Esophagus squamous epithelium (tissue), 5 donors: ENCODE results near the gene EFNB2. TPM values are rescaled to one million over a fixed set of nuclear protein-coding genes. Genes with fewer than 3 reads are reported as not detected.
A peak's percentile ranks its signal among the peaks of the same experiment; 100 is the strongest.

ENCODE experiments used
- DNase-seq: peaks from one replicate; lab custom pipeline; 2025; lab: John Stamatoyannopoulos, UW
- H3K27ac ChIP-seq, 4 donors: fragments of 200-600 bp; sonication (generic); one replicate each; pipeline ENCODE4 v1.5.1; 2016 to 2019; ENCODE audit warnings: mild to moderate bottlenecking in 1 of 4
- H3K27me3 ChIP-seq, 4 donors: fragments of 200-600 bp; sonication (generic); 1 replicate in 3 of 4; 2 replicates in 1 of 4; pipeline versions ENCODE4 v1.5.1 to v1.6.0; 2017 to 2021; ENCODE audit warnings: antibody characterized with exemption in 1 of 4
- H3K36me3 ChIP-seq, 3 donors: fragments of 200-600 bp; sonication (generic); one replicate each; pipeline ENCODE4 v1.5.1; 2016 to 2019
- H3K4me1 ChIP-seq, 3 donors: fragments of 200-600 bp; sonication (generic); one replicate each; pipeline ENCODE4 v1.5.1; 2017 to 2019
- H3K4me3 ChIP-seq, 4 donors: fragments of 200-600 bp; sonication (generic); 1 replicate in 3 of 4; 2 replicates in 1 of 4; pipeline ENCODE4 v1.5.1; 2016 to 2019; ENCODE audit warnings: mild to moderate bottlenecking in 2 of 4, moderate library complexity in 1 of 4
- H3K9me3 ChIP-seq, 3 donors: fragments of 200-600 bp; sonication (generic); one replicate each; pipeline ENCODE4 v1.5.1; 2016 to 2019
- POLR2A ChIP-seq, 4 donors: fragments of 450-650 bp; IDR thresholded peaks; one replicate each; pipeline ENCODE4 v1.6.1; 2017; ENCODE audit warnings: antibody characterized with exemption in 4 of 4, mild to moderate bottlenecking in 4 of 4, moderate library complexity in 3 of 4
- WGBS, 2 donors: methylation state at CpG; one replicate each; pipeline ENCODE4 v1.1.5; 2018; 5-methylcytosine and 5-hydroxymethylcytosine counted together
- intact Hi-C: fragments of 100-400 bp; cut with DNase I; formaldehyde crosslinking; loops from one replicate; pipeline ENCODE4 v1.15.0; 2022
- total RNA-seq, 4 donors: library from RNA; depleted of rRNA; stranded (reverse); fragments of >200 nt; gene quantifications; one replicate each; pipeline ENCODE4 v1.1.0, GENCODE V29; 2016
- TF ChIP-seq, protein P1 (sequence below), 6 experiments: fragments of 450-650 bp in 4 of 6; fragments of 200-600 bp in 2 of 6; sonication (generic) in 2 of 6; IDR thresholded peaks; one replicate each; pipeline ENCODE4 v1.5.1; 2016 to 2019; ENCODE audit warnings: antibody characterized with exemption in 6 of 6, mild to moderate bottlenecking in 4 of 6, moderate library complexity in 4 of 6
- donor health status: DM: yes; HTN: yes; CAD: no.

Gene EFNB2
- total RNA-seq, 4 donors from 2014 or later: 14.9 to 29.1 (median 15.8) TPM

DNA sequence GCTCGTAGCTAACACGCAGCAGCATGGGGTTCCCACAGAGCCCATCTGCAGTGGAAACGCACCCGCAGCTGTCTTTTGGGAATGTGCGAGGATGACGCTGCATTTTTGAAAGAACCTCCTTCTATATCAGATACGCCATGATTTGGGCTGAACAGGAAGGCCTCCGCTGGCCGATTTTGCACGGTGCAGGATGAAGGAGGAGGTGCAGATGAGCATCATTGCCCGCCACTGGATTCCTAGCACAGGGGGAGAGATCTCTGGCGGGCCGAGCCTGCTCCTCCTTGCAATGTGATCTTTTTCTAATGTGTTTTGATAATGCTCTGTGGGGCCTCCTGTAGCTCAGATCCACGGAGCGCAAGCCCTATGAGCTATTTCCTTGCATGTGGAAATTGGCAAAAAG is 55.5 kb downstream of the EFNB2 start:
- WGBS, 2 donors: 89 to 91% methylated on average over 9 to 15 of the region's 15 CpGs
- no peak for DNase-seq
- H3K36me3 ChIP-seq: no peaks in the 10 kb centered on the region
- intact Hi-C loops: no loop called here
- no peaks in the 10 kb centered on the region for H3K9me3 ChIP-seq
- no peak overlapping the region for H3K4me3 ChIP-seq
- no peaks in the 10 kb centered on the region for H3K27me3 ChIP-seq
- TF ChIP-seq POLR2A (IDR thresholded peaks at IDR 0.05): no peak
- TF ChIP-seq, protein P1, sequence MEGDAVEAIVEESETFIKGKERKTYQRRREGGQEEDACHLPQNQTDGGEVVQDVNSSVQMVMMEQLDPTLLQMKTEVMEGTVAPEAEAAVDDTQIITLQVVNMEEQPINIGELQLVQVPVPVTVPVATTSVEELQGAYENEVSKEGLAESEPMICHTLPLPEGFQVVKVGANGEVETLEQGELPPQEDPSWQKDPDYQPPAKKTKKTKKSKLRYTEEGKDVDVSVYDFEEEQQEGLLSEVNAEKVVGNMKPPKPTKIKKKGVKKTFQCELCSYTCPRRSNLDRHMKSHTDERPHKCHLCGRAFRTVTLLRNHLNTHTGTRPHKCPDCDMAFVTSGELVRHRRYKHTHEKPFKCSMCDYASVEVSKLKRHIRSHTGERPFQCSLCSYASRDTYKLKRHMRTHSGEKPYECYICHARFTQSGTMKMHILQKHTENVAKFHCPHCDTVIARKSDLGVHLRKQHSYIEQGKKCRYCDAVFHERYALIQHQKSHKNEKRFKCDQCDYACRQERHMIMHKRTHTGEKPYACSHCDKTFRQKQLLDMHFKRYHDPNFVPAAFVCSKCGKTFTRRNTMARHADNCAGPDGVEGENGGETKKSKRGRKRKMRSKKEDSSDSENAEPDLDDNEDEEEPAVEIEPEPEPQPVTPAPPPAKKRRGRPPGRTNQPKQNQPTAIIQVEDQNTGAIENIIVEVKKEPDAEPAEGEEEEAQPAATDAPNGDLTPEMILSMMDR (IDR thresholded peaks at IDR 0.05): no peak
- peaks cover 0 to under 1% (median 0%) of the 10 kb centered on the region in 3 donors for H3K4me1 ChIP-seq
- peak overlapping the region in 2 of 4 donors; percentile 2 to 64 for H3K27ac ChIP-seq

DNA sequence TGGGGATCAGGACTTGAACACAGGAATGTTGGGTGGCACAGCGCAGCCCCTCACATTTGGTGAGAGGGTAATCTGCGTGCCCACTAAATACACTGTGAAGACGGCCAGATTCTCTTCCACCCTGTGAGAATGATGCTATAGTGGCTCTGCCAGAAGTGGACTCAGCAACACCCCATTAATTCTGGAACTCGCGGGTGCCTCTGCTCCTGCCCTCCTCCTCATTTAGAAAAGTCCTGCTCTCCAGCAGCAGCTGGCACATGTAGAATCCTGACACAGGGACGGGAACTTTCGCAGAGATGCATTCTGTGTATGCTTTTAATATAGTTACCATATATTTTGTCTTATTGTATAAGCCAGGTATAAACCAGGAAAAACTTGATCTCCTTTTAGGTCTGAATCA is 57.3 kb downstream of the EFNB2 start:
- TF ChIP-seq, protein P1 (IDR thresholded peaks at IDR 0.05): no peak
- TF ChIP-seq POLR2A (IDR thresholded peaks at IDR 0.05): no peak
- intact Hi-C loops: no loop called here
- H3K27me3 ChIP-seq: no peaks in the 10 kb centered on the region
- H3K4me3 ChIP-seq: no peak overlapping the region
- WGBS, 2 donors: 79 to 87% methylated on average over 4 to 7 of the region's 7 CpGs
- H3K9me3 ChIP-seq: no peaks in the 10 kb centered on the region
- peaks cover 2 to 4% (median 2%) of the 10 kb centered on the region in 3 donors for H3K4me1 ChIP-seq
- H3K27ac ChIP-seq: peak overlapping the region in 1 of 4 donors; percentile 25
- DNase-seq: no peak
- no peaks in the 10 kb centered on the region for H3K36me3 ChIP-seq

DNA sequence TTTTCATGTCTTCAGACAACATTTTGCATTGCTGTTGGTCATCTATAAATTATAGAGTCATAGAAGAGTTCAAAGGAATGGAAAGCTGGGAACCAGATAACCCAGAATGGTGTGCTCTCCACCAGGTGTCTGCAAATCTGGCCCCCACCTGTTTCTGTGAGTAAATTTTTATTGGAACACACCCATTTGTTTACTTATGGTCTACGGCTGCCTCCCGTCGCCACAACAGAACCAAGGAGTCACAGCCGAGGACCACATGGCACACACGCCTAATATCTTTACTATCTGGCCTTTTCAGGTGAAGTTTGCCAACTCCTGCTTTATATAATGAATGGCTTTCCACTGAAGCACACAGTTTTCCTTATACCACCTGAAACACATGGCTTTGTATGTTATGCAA is 58.2 kb downstream of the EFNB2 start:
- Histone ChIP-seq H3K4me3 (no peak overlapping the region), H3K36me3 (no peaks in the 10 kb centered on the region), H3K4me1 (peaks cover 6 to 12% (median 7%) of the 10 kb centered on the region in 3 donors), H3K27ac (no peak overlapping the region), H3K27me3 (no peaks in the 10 kb centered on the region), H3K9me3 (no peaks in the 10 kb centered on the region)
- TF ChIP-seq, protein P1 (IDR thresholded peaks at IDR 0.05): no peak
- TF ChIP-seq POLR2A (IDR thresholded peaks at IDR 0.05): no peak
- 78 to 92% methylated on average over 5 of the region's 5 CpGs for WGBS, 2 donors
- intact Hi-C loops: no loop called here
- no peak for DNase-seq

DNA sequence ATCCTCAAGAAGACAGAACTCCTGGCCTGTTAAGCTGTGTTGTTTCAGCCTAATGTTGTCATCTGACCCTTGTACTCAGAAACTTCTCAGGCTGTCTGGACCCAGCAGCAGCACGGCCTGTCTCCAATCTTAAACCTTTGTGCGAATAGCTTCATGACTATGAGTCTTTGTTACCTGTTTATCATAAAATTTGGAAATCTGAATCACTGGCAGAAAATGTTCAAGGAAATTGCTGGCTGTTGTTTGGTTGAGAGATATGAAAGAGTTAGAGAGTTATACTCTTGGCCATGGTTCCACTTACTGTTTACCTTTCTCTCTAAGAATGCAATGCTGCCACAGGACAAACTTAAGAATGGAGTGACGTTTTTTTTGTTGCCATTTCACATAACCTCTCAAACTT is 59.6 kb downstream of the EFNB2 start:
- Histone ChIP-seq H3K27ac (no peak overlapping the region), H3K36me3 (no peaks in the 10 kb centered on the region), H3K4me3 (no peak overlapping the region), H3K4me1 (peaks cover 6 to 25% (median 7%) of the 10 kb centered on the region in 3 donors), H3K9me3 (no peaks in the 10 kb centered on the region), H3K27me3 (no peaks in the 10 kb centered on the region)
- TF ChIP-seq, protein P1 (IDR thresholded peaks at IDR 0.05): no peak
- no peak for TF ChIP-seq POLR2A (IDR thresholded peaks at IDR 0.05)
- 72 to 75% methylated on average over 3 of the region's 3 CpGs for WGBS, 2 donors
- DNase-seq: no peak
- intact Hi-C loops: no loop called here

DNA sequence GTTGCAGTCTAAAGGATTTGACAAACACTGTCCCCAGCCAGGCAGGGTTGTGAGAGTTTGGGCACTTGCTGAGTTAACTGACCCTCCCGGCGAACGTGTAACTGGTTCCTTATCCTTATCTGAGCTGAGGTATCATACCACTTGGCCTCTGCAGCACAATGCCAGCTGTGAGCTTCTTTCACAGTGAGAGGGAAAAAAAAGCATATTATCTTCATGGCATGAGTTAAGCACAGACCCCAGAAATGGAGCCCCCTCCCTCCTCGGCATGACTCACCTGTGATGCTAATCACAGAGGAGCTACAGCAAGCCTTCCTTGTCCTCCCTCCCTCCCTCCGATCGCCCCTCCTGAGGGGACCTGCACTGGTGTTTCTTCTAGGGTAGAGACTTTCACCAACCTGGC is 60.5 kb downstream of the EFNB2 start:
- Histone ChIP-seq H3K4me3 (no peak overlapping the region), H3K9me3 (no peaks in the 10 kb centered on the region), H3K36me3 (no peaks in the 10 kb centered on the region), H3K4me1 (peaks cover 6 to 25% (median 7%) of the 10 kb centered on the region in 3 donors), H3K27me3 (no peaks in the 10 kb centered on the region), H3K27ac (no peak overlapping the region)
- 87 to 89% methylated on average over 6 of the region's 6 CpGs for WGBS, 2 donors
- DNase-seq: no peak
- TF ChIP-seq, protein P1 (IDR thresholded peaks at IDR 0.05): no peak
- no peak for TF ChIP-seq POLR2A (IDR thresholded peaks at IDR 0.05)
- intact Hi-C loops: no loop called here
